ENCODE data around the gene TP53I3. TPM values are rescaled to one million over a fixed set of nuclear protein-coding genes. Genes with fewer than 3 reads are reported as not detected.
A peak's percentile ranks its signal among the peaks of the same experiment; 100 is the strongest.

TP53I3 gene
- total and polyA plus RNA-seq, 8 donors: 17.0 to 43.0 (median 22.7) TPM

- no peak for ATAC-seq
- DNase-seq: peak in 2 of 6 donors; percentile 36 to 59
- FAIRE-seq: no peak
- no peak for TF ChIP-seq CTCF (IDR thresholded peaks at IDR 0.05)
- H3K4me3 ChIP-seq: peak overlapping the region; percentile 26 to 69 (median 57)
- H3K9me3 ChIP-seq: no peaks in the 10 kb centered on the region
- intact Hi-C loops (cut with DNase I): no loop called here
- peak overlapping the region; percentile 80 to 93 (median 82) for H3K27ac ChIP-seq
- H3K36me3 ChIP-seq: peaks cover 0 to 16% (median 0%) of the 10 kb centered on the region in 3 donors
- 78 to 79% methylated on average over 8 of the region's 8 CpGs for WGBS, 2 donors
- H3K27me3 ChIP-seq: no peaks in the 10 kb centered on the region
- H3K4me1 ChIP-seq: peaks cover 0 to 10% (median 4%) of the 10 kb centered on the region in 3 donors
Measured at GRCh38 chr2:24082787-24083566, 1.7 kb downstream of the TP53I3 start.

GRCh38 chr2:24080701-24081100, 3.9 kb downstream of the TP53I3 start:
- ATAC-seq (no peak), DNase-seq (no peak), FAIRE-seq (no peak)
- Histone ChIP-seq H3K4me1 (peaks cover 0 to 14% (median 4%) of the 10 kb centered on the region in 3 donors), H3K27me3 (no peaks in the 10 kb centered on the region), H3K9me3 (no peaks in the 10 kb centered on the region), H3K27ac (no peak overlapping the region), H3K36me3 (peaks cover 0 to 16% (median 0%) of the 10 kb centered on the region in 3 donors), H3K4me3 (no peak overlapping the region)
- intact Hi-C loops (cut with DNase I): no loop called here
- WGBS, 2 donors: 67 to 72% methylated on average over 2 of the region's 2 CpGs
- TF ChIP-seq CTCF (IDR thresholded peaks at IDR 0.05): no peak

GRCh38 chr2:24077879-24078278, 6.8 kb downstream of the TP53I3 start:
- no peak for ATAC-seq
- no peaks in the 10 kb centered on the region for H3K27me3 ChIP-seq
- H3K36me3 ChIP-seq: peaks cover 0 to 28% (median 0%) of the 10 kb centered on the region in 3 donors
- no peak for FAIRE-seq
- no peaks in the 10 kb centered on the region for H3K9me3 ChIP-seq
- H3K4me1 ChIP-seq: peaks cover 0 to 19% (median 0%) of the 10 kb centered on the region in 3 donors
- no peak for DNase-seq
- H3K27ac ChIP-seq: peak overlapping the region; percentile 75 to 92 (median 87)
- TF ChIP-seq CTCF (IDR thresholded peaks at IDR 0.05): no peak
- H3K4me3 ChIP-seq: peak overlapping the region in 3 of 4 donors; percentile 56 to 76 (median 60)
- intact Hi-C loops (cut with DNase I): no loop called here
- WGBS, 2 donors: 30 to 32% methylated on average over 2 of the region's 2 CpGs

- ATAC-seq (no peak), FAIRE-seq (no peak), DNase-seq (no peak)
- Histone ChIP-seq H3K4me3 (peak overlapping the region; percentile 51 to 76 (median 58)), H3K4me1 (peaks cover 0 to 17% (median 0%) of the 10 kb centered on the region in 3 donors), H3K27me3 (no peaks in the 10 kb centered on the region), H3K9me3 (no peaks in the 10 kb centered on the region), H3K36me3 (peaks cover 0 to 31% (median 0%) of the 10 kb centered on the region in 3 donors), H3K27ac (peak overlapping the region; percentile 75 to 92 (median 87))
- no peak for TF ChIP-seq CTCF (IDR thresholded peaks at IDR 0.05)
- intact Hi-C loops (cut with DNase I): no loop called here
- 2 to 3% methylated on average over 9 of the region's 9 CpGs for WGBS, 2 donors
Measured at GRCh38 chr2:24077535-24077877, 7.1 kb downstream of the TP53I3 start.
